Measurements from ENCODE around the gene SHISAL1. TPM values are rescaled to one million over a fixed set of nuclear protein-coding genes. Genes with fewer than 3 reads are reported as not detected.

The SHISAL1 gene
- total RNA-seq, 1 experiment from 2014 or later, result not detected

DNA sequence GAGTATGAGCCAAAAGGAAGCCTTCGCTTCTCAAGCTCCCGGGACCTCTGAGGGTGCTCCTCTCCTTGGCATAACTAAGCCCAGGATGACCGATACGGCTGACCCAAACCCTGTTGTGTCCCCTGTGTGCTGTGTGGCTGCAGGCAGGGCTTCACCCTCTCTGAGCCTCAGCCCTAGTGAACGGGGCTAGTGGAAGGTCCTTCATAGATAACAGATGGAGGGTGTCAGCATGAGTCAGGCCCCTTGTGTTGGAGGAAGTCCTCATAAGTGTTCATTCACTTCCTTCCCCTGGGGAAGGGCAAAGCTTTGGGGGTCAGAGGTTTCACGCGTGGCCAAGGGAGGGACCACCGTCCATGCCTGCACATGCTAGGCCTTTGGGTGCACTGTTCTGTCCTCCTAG is 21.5 kb downstream of the SHISAL1 start:
- TF ChIP-seq, protein P1, sequence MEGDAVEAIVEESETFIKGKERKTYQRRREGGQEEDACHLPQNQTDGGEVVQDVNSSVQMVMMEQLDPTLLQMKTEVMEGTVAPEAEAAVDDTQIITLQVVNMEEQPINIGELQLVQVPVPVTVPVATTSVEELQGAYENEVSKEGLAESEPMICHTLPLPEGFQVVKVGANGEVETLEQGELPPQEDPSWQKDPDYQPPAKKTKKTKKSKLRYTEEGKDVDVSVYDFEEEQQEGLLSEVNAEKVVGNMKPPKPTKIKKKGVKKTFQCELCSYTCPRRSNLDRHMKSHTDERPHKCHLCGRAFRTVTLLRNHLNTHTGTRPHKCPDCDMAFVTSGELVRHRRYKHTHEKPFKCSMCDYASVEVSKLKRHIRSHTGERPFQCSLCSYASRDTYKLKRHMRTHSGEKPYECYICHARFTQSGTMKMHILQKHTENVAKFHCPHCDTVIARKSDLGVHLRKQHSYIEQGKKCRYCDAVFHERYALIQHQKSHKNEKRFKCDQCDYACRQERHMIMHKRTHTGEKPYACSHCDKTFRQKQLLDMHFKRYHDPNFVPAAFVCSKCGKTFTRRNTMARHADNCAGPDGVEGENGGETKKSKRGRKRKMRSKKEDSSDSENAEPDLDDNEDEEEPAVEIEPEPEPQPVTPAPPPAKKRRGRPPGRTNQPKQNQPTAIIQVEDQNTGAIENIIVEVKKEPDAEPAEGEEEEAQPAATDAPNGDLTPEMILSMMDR (IDR thresholded peaks at IDR 0.05; ENCODE audit: unreplicated experiment), result no peak
- Mint-ChIP-seq H3K27me3 (ENCODE audit: unreplicated experiment) (peaks cover 86% of the 10 kb centered on the region), H3K9me3 (ENCODE audit: low read depth, unreplicated experiment) (peaks cover 2% of the 10 kb centered on the region), H3K27ac (ENCODE audit: unreplicated experiment) (no peak overlapping the region), H3K4me1 (ENCODE audit: low read depth, unreplicated experiment) (no peaks in the 10 kb centered on the region), H3K4me3 (ENCODE audit: low read depth, unreplicated experiment) (no peak overlapping the region), H3K36me3 (ENCODE audit: insufficient read depth, unreplicated experiment) (no peaks in the 10 kb centered on the region)
- BruUV-seq (replicated peaks), result no TSS peak
- DNase-seq, result no peak
- CTCF ChIA-PET, result no interaction called here
- intact Hi-C loops (cut with micrococcal nuclease; ENCODE audit: unreplicated experiment), result no loop called here

DNA sequence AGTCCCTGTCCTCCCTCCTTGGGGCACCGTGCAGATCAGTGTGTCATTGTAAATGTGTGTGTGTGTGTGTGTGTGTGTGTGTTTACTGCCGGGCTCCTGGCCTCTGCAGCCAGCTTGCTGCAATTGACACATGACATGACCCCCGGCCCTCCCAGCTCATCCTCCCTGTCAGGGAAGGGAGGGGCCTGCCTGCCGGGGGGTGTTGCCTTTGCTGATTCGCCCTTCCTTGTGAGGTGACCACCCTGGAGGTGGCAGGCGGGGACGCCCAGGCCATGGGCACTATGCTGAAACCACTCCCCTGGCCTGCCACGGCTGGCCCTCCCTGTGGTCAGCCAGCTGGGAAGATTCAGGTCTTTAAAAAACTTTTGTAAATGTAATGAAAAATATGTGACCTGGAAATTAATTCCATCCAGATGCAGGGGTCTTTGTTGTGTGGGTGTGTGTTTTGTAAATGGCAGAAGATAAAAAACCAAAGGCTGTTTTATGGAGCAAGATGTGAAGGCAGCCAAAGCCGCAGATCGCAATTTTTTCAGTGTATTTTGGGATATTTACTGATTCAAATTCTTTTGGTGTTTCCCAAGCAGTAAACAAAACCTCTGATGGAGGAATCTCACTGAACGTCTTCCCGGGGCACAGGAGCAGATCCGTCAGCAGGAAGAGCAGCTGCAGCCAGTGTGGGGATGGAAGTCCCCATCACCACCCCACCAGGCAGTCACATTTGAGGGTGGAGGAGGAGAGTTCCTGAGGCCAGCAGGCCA is 23.2 kb downstream of the SHISAL1 start:
- no peak overlapping the region for H3K4me3 Mint-ChIP-seq (ENCODE audit: low read depth, unreplicated experiment)
- no TSS peak for BruUV-seq (replicated peaks)
- CTCF ChIA-PET, result interaction anchor here (0.6 to 0.7 kb wide), 2 partner anchors 204 to 395 kb away, joined by 3 to 9 read pairs; no protein-coding TSS in a partner anchor
- H3K27ac Mint-ChIP-seq (ENCODE audit: unreplicated experiment), result no peak overlapping the region
- H3K4me1 Mint-ChIP-seq (ENCODE audit: low read depth, unreplicated experiment), result no peaks in the 10 kb centered on the region
- H3K9me3 Mint-ChIP-seq (ENCODE audit: low read depth, unreplicated experiment), result no peaks in the 10 kb centered on the region
- H3K27me3 Mint-ChIP-seq (ENCODE audit: unreplicated experiment), result peaks cover 98% of the 10 kb centered on the region
- no peaks in the 10 kb centered on the region for H3K36me3 Mint-ChIP-seq (ENCODE audit: insufficient read depth, unreplicated experiment)
- intact Hi-C loops (cut with micrococcal nuclease; ENCODE audit: unreplicated experiment), result no loop called here
- TF ChIP-seq, protein P1 (IDR thresholded peaks at IDR 0.05; ENCODE audit: unreplicated experiment), result no peak
- no peak for DNase-seq

DNA sequence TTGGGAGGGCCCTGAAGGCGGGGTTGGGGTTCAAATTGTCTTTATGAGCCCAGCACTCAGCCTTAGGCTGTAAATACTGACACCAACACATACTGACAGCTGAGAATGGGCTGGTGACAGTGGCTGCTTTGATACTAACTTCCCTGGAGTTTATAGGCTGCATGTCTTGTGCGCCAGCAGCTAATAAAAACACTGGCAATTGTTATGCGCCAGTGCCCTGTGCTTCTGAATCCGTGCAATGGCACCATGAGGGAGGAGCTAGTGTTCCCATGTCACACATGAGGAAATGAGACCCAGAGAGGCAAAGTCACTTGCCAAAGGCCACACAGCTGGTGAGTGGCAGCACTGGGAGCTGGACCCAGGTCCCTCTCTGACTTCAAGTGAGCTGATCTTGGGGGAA is 23.8 kb downstream of the SHISAL1 start:
- no peak overlapping the region for H3K4me3 Mint-ChIP-seq (ENCODE audit: low read depth, unreplicated experiment)
- intact Hi-C loops (cut with micrococcal nuclease; ENCODE audit: unreplicated experiment), result no loop called here
- DNase-seq, result no peak
- no TSS peak for BruUV-seq (replicated peaks)
- no peaks in the 10 kb centered on the region for H3K9me3 Mint-ChIP-seq (ENCODE audit: low read depth, unreplicated experiment)
- TF ChIP-seq, protein P1 (IDR thresholded peaks at IDR 0.05; ENCODE audit: unreplicated experiment), result no peak
- H3K36me3 Mint-ChIP-seq (ENCODE audit: insufficient read depth, unreplicated experiment), result no peaks in the 10 kb centered on the region
- no peak overlapping the region for H3K27ac Mint-ChIP-seq (ENCODE audit: unreplicated experiment)
- no peaks in the 10 kb centered on the region for H3K4me1 Mint-ChIP-seq (ENCODE audit: low read depth, unreplicated experiment)
- H3K27me3 Mint-ChIP-seq (ENCODE audit: unreplicated experiment), result peaks cover 98% of the 10 kb centered on the region
- CTCF ChIA-PET, result no interaction called here

DNA sequence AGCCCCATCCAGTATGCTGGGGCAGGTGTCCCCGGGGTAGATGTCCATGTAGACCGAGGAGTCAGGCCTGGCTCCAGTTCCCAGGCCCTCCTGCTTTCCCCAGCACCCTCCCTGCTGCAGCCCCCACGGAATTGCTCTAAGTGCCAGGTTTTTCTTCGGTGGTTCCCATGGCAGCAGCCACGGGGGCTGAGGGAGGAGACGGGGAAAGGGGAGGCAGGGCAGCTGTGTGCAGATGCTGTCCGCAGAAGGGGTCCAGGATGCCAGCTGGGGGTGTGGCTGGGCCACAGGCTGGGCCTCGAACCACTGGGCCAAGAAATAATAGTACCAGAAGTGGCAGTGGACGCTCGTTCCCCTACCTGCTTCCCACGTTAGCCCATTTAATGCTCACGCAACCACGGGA is 25.0 kb downstream of the SHISAL1 start:
- no peak for DNase-seq
- H3K4me3 Mint-ChIP-seq (ENCODE audit: low read depth, unreplicated experiment), result no peak overlapping the region
- H3K4me1 Mint-ChIP-seq (ENCODE audit: low read depth, unreplicated experiment), result no peaks in the 10 kb centered on the region
- intact Hi-C loops (cut with micrococcal nuclease; ENCODE audit: unreplicated experiment), result no loop called here
- H3K36me3 Mint-ChIP-seq (ENCODE audit: insufficient read depth, unreplicated experiment), result no peaks in the 10 kb centered on the region
- CTCF ChIA-PET, result no interaction called here
- TF ChIP-seq, protein P1 (IDR thresholded peaks at IDR 0.05; ENCODE audit: unreplicated experiment), result no peak
- no peaks in the 10 kb centered on the region for H3K9me3 Mint-ChIP-seq (ENCODE audit: low read depth, unreplicated experiment)
- H3K27ac Mint-ChIP-seq (ENCODE audit: unreplicated experiment), result no peak overlapping the region
- H3K27me3 Mint-ChIP-seq (ENCODE audit: unreplicated experiment), result peaks cover 98% of the 10 kb centered on the region
- BruUV-seq (replicated peaks), result no TSS peak
